ENCODE measurements around the gene NTM.

Gene NTM

DNA sequence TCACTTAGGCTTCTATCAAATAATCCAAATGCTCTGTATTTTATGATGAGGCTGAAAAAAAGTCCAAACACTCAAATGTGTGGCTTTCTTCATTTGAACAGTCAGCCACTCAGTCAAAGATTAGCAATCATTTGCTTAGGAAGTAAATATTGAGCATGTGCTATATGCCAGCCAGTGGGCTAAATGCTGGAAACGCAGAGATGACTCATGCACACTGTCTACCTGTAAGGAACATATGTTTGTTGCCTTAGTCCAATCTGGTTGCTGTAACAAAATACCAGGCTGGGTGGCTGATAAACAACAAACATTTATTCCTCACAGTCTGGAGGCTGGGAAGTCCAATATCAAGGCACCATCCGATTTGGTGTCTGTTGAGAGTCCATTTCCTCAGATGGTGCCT is 617.3 kb downstream of the NTM start:
- DNase-seq = no peak

DNA sequence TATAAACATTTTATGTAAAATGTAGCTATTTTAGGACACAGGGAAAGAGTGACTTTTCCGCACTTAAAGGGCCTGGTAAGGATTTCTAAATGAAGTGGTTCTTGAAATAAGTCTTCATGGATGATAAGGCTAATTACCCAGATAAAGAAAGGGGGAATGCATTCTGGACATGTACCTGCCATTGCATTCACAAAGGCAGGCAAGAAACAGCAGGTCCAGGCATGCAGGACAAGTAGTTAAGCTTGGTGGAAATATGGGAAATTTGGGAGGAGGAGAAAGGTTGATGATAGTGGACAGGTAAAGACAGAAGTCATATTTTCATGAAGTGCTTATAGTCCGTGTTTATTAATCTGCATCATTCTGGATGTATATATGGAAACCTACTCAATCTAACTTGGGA is 621.2 kb downstream of the NTM start:
- DNase-seq = no peak

GRCh38 chr11:131993246-131993645 is 622.8 kb downstream of the NTM start:
- no peak for DNase-seq

- no peak for DNase-seq
These were observed 627.6 kb downstream of the NTM start for GRCh38 chr11:131998020-131998419.

DNA sequence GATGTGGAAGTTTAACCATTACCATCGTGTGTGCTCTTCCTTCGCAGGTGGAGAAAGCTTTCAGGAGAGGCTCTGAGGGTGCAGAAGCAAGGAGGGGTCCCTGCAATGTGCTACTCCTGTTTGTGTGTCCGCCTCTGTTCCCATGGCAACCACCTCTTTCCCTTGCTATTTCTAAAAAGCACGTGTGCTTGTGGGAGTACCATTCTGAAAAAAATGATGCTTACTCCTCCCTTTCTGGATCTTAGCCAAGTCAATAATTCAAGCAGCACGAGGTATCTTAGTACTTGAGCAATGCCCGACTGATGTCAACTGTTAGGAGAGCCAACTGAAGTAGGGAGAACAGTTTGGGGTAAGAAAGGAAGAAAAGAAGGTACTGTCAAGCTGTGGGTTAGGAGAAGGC is 628.7 kb downstream of the NTM start:
- no peak for DNase-seq

DNA sequence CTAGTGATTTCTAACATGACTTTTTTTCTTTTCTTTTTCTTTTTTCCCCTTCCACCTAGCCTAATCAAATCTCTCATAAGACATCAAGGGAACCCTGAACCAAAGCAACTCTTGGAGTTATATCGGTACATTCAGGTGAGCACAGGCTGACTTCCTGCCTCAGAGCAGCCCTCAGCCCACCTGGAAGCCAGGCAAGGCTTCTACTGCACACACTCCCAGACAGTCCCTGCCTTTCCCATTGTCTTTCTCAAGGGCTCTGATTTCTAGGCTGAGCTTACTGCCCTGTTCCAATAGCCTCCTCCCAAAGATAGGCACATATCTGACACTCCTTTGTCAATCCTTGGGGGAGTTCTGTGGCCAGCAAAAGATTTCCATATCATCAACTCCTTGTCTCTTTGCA is 629.5 kb downstream of the NTM start:
- no peak for DNase-seq

- no peak for DNase-seq
These were observed 635.5 kb downstream of the NTM start for GRCh38 chr11:132005887-132006286.

DNA sequence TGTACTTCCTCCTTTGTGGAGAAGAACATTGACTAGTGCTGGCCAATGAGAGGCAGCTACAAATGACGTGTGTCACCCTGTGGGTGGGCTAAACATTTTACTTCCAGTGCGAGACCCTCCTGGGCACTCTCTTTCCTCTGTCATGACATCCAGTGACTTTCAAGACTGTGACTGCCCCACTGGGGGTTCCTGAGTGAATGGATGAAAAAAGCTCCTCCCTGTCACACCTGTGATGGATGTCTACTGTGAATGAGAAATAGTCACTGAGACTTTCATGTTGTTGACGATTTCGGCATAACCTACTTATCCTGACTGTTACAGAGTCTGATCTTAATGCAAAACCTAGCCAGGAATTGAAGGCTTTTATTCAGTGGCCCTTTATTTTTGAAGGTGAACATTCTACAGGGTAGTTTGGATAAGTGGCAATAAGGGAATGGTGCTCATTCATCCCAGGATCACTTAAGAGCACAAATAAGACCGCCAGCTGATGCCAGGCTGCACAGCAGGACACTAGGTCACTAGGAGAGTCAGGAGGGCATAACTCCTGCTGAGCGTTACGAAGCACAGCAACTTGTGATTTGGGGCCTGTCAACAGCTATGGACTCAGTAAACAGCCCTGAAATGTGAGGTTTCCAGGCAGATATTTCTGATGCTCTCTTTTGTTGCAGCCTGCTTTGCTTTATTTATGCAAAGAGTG is 636.6 kb downstream of the NTM start:
- DNase-seq = no peak

GRCh38 chr11:132008226-132008625 is 637.8 kb downstream of the NTM start:
- DNase-seq = no peak

GRCh38 chr11:132008872-132009271 is 638.5 kb downstream of the NTM start:
- DNase-seq = no peak

DNA sequence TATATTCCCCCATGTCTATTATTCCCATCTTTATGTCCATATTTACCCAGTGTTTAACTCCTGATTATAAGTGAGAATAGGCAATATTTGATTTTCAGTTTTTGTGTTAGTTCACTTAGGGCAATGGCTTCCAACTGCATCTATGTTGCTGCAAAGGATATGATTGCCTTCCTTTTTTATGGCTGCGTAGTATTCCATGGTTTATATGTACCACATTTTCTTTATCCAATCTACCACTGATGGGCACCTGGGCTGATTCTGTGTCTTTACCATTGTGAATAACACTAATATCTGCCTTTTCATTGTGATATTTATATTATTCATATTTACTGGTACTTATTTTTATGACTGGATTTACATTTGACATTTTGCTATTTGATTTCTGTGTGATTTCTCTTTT is 649.6 kb downstream of the NTM start:
- no peak for DNase-seq

DNA sequence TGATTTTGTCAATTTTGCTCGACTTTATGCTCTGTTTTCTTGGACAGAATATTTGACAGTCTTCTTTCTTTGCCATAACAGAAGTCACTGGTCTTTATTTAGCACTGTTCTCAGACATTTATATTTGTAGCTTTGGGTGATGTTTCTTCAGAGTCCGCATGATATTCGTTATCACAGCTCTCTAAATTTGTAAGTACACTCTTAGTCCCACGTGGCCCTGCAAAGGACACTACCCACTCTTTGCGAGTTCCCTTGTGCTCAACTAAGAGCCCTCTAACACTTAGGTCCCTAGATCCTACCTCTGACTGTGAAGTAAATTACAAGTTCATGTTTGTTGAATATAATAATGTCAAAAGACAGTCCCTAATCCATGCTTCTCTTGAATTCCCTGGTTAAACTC is 651.9 kb downstream of the NTM start:
- no peak for DNase-seq

DNA sequence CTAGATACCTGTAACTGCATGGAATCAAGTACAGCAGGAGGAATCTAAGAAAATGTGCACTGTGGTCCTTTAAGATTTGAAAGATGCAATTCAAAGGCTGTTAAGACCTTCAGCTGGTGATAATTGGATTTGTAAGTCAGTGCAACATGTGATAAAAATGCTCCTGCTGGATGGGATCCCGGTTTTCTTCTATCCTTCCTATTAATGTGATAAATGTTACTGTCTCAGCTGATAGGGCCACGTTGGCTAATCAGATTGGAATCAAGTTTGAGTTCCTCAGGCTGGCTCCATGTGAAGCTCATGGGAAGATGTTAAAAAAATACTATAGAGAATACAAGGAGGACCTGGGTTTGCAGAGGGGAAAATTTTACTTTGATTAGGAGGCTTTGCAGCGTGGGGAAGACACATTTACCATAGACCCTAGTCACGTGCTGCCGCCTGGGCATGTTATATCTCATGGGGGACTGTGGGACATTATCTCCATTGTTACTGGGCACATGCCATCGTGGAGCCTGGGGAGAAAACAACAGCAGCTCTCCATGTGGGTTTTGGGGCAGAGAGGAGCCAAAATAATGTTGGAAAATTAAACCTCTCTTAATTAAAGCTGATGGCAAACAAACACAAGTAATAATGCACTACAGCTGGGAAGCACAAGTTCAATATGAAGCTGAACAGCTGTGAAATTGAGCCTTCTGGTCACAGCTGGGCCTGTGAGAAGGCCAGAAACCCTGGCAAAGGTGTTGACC is 652.5 kb downstream of the NTM start:
- no peak for DNase-seq

- no peak for DNase-seq
These were observed 654.3 kb downstream of the NTM start for GRCh38 chr11:132024587-132025295.

GRCh38 chr11:132026746-132027145 is 656.3 kb downstream of the NTM start:
- DNase-seq = no peak

DNA sequence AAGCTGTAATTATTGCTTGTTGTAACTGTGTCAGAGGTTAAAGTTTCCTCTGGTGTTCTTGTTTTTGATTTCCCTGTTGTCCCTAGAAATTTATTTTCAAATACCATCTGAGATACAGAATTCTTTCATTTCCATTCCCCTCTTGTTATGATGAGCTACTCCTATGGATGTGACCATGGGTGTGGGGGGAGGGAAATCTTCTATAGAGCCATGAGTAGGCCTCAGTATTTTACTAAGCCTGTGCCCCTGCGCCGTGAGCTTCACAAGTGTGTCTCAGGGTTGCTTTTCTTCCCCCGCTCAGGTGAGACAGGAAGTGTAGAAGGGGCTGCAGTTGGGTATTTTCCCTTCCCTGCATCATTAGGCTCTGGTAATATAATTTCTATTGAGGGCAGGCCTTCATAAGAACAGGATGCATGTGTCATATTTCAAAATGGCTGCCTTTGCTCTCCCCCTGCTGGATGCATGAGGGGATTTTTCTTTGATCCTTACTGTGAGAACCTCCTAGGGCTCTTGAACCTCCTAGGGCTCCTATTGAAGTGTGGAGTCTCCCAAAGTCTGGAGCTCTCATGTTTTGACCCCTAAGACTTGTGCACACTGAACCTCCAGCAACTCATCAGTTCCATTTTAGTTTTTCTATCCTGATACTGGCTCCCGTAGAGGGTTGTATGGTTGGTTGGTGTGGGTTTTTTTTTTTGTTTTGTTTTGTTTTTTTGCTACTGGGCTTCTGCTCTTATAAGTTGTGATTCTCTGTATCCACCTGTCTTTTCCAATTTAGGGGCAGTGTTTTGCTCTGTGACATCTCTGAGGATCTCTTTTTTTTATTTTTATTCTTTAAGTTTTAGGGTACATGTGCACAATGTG is 658.2 kb downstream of the NTM start:
- no peak for DNase-seq

- no peak for DNase-seq
These were observed 660.5 kb downstream of the NTM start for GRCh38 chr11:132030896-132031295.

GRCh38 chr11:132032555-132032954 is 662.1 kb downstream of the NTM start:
- DNase-seq = no peak

DNA sequence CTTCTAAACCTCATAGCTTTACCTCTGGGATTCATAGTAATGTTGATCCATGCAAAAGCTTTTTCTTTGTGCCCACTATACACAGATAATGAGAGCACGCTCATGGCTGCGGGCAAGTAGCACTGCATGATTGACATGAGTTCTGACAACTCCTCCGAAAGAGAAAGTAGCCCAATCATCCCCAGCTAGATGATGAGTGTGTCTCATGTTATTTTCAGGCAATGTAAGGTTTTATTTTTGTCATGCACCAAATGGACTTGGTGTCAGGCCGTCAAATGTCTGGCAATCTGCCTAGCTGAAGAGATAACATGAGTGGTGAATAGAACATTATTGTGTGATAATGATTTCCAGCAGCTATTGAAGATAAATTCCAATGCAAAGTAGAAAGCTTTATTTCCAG is 662.6 kb downstream of the NTM start:
- DNase-seq = no peak

GRCh38 chr11:132035228-132035627 is 664.8 kb downstream of the NTM start:
- no peak for DNase-seq

- no peak for DNase-seq
These were observed 665.4 kb downstream of the NTM start for GRCh38 chr11:132035766-132036165.

- no peak for DNase-seq
These were observed 665.8 kb downstream of the NTM start for GRCh38 chr11:132036220-132036619.

Data from NCI-H2107 (cell line).